Inflammatory macrophage (primary cell): Measurements from ENCODE around the gene BMP5.
"Not testable (repeated sequence)": the region's sequence is repeated elsewhere in the genome, so short reads cannot be mapped to it uniquely, and the experiment has no call there.

Source experiments
- DNase-seq, 2 donors: peaks; one replicate each; pipeline ENCODE4 v3.0.0-alpha.2; 2020 to 2022
- total RNA-seq, 18 experiments: gene quantifications; one replicate each; lab custom pipeline; 2026; ENCODE audit warnings: mixed read lengths in 6 of 18, inconsistent platforms in 2 of 18; lab: John Stamatoyannopoulos, UW

BMP5 gene
- 0 to 0.12 (median 0) reads per million in 18 experiments for total RNA-seq

GRCh38 chr6:55875400-55875799 lies at the start of gene BMP5:
TSS of gene BMP5 (minus strand) at chr6:55875590. CDS start at chr6:55874865, 725 bp downstream.
- no peak for DNase-seq

GRCh38 chr6:55922406-55922805 lies 47.0 kb upstream of the BMP5 start:
- DNase-seq = no peak

- DNase-seq = no peak
Observed at GRCh38 chr6:55919716-55920308, 44.4 kb upstream of the BMP5 start.

GRCh38 chr6:55918639-55919038 lies 43.2 kb upstream of the BMP5 start:
- DNase-seq = no peak

- DNase-seq = no peak
Observed at GRCh38 chr6:55917751-55918415, 42.5 kb upstream of the BMP5 start.

- no peak for DNase-seq
Observed at GRCh38 chr6:55916188-55916587, 40.8 kb upstream of the BMP5 start.

GRCh38 chr6:55913228-55914195 lies 38.1 kb upstream of the BMP5 start:
- DNase-seq = peak in 1 of 2 donors; percentile 1

GRCh38 chr6:55910466-55910865 lies 35.1 kb upstream of the BMP5 start:
- not testable (repeated sequence) for DNase-seq

- DNase-seq = not testable (repeated sequence)
Observed at GRCh38 chr6:55909911-55910310, 34.5 kb upstream of the BMP5 start.

- DNase-seq = no peak
Observed at GRCh38 chr6:55902796-55903195, 27.4 kb upstream of the BMP5 start.

- DNase-seq = no peak
Observed at GRCh38 chr6:55901765-55902270, 26.4 kb upstream of the BMP5 start.

- DNase-seq = no peak
Observed at GRCh38 chr6:55898342-55898741, 23.0 kb upstream of the BMP5 start.

- DNase-seq = no peak
Observed at GRCh38 chr6:55897346-55897745, 22.0 kb upstream of the BMP5 start.

GRCh38 chr6:55895972-55896730 lies 20.8 kb upstream of the BMP5 start:
- no peak for DNase-seq

- no peak for DNase-seq
Observed at GRCh38 chr6:55892749-55893357, 17.5 kb upstream of the BMP5 start.

- no peak for DNase-seq
Observed at GRCh38 chr6:55888917-55889316, 13.5 kb upstream of the BMP5 start.

GRCh38 chr6:55886185-55886836 lies 10.9 kb upstream of the BMP5 start:
- DNase-seq = no peak

GRCh38 chr6:55882718-55883569 lies 7.6 kb upstream of the BMP5 start:
- no peak for DNase-seq

- DNase-seq = no peak
Observed at GRCh38 chr6:55877283-55877682, 1.9 kb upstream of the BMP5 start.

- no peak for DNase-seq
Observed at GRCh38 chr6:55874316-55874715, 1.1 kb downstream of the BMP5 start.
